HG02763 (cell line): Measurements from ENCODE around the gene PPP1R36.
"Not testable (repeated sequence)": the region's sequence is repeated elsewhere in the genome, so short reads cannot be mapped to it uniquely, and the experiment has no call there.

Experiments used
- ATAC-seq: cut with Tn5 transposase; IDR thresholded peaks from one replicate; pipeline ENCODE4 v1.9.1; 2021; ENCODE audit warnings: mild to moderate bottlenecking, moderate library complexity; ENCODE audit not compliant: unreplicated experiment

The PPP1R36 gene

DNA sequence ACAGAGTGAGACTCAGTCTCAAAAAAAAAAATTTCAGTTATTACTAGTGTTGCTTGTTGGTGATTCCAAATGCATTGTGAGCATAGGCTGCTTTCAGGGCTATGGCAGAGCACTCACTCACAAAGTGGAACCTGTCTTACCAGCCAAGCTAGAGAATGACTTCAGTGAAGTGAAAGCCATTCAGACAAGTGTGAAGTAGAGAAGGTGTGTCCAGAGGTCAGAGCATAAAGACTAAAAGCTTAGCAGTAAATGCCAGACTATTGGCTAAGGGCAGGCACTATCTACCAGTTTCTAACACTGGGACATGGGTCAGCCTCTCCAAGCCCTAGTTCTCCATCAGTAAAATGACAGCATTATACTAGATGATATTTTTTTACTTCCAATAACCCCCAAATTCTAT lies 12.7 kb downstream of the PPP1R36 start:
- ATAC-seq, result no peak

DNA sequence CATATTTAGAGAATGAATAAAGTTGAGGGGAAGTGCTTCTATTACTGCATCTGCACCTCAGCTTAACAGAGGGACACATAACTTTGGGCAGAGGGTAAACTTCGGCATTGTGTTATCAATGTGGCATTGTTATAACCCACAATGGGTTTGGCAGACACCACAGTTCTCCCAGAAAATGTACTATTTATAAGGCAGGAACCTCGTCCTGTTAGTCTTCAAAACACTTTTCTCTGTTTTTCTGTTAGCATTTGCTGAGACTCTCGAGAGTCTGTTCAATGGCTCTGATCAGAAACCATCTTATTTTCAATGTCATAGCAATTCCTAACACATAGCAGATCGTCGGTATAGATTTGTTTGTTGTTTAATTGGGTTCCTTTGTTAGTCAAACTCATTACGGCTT lies 13.9 kb downstream of the PPP1R36 start:
- ATAC-seq, result no peak

DNA sequence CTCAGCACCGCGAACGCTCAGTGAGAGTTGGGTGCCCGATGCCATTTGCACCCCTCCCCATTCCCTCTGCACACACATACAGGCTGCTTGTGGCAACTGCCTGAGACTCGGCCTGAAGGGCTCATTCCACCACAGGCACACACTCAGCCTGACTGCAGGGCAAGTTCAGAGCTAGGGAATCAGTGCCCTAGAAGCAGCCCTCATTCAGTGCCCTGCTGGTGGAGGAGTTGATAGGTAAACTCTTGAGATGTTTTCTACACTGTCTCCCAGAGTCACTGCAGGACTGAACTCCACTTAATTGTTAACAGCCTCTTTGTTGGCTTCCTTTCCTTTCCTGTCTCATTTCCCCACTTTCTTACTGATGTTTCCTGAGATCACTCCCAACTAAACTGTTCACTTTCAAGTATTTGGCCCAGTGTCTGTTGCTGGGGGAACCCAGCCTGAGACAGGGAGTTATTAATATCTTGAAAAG lies 16.9 kb downstream of the PPP1R36 start:
- ATAC-seq, result no peak

DNA sequence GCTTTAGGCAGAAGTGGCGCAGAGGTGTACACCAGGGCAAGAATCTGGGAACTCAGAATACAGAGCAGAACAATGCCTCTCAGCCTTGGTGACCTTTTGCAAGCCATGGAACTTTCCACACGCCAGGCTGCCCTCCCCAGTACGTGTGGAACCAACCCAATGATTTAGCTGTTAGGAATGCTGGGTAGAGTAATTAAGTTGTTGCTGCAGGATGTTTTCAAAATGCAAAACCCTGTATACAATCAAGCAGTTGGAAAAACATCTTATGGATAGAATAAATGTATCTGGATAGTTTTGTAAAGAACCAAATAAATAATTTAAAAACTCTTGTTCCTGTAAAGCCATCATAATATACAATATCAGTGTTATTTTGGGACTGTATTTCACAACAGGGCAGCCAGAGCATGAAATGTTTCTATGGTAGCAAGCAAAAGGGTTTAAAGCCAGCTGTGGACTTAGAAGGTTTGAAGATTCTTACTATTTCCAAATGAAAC lies 19.4 kb downstream of the PPP1R36 start:
- no peak for ATAC-seq

DNA sequence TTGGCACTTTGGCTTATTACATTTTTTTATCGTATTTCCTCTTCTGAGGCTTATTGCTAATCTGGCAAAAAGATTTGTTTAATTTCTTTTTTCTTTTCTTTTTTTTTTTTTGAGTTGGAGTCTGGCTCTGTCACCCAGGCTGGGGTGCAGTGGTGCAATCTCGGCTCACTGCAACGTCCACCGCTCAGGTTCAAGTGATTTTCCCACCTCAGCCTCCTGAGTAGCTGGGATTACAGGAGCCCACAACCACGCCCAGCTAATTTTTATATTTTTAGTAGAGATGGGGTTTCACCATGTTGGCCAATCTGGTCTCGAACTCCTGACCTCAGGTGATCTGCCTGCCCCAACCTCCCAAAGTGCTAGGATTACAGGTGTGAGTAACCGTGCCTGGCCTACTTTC lies 19.9 kb downstream of the PPP1R36 start:
- not testable (repeated sequence) for ATAC-seq

DNA sequence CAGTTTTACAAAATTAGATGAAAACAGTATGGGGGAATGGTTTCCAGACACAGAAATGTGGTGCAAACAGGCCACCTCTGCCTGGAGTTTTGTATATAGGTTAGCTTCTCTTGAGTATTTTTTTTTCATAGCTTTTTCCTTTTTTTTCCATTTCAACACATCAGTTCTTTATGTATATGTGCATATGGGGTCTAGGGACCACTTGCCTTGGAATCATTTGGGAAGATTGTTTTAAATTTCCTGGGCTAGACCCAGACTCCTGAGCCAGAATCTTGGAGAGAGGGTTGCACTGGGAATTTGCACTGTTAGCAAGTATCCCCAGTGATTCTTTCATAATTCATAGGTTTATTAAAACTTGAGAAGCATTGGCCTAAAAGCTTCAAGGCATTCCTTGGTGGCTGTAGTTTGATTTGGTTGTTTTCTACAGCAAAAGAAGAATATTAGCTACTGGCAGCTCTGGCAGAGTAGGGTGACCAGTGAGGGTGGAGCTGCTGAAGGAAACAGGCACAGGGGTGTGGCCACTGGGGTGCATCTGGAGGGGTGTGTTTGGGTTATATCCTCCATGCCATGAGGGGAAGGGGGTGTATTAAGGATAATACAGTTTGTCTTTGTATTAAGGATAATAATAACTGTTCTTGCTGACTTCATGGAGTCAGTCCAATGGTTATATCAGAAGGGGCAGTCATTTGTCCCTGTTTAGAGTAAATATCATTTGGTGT lies 22.8 kb downstream of the PPP1R36 start:
- ATAC-seq, result no peak

DNA sequence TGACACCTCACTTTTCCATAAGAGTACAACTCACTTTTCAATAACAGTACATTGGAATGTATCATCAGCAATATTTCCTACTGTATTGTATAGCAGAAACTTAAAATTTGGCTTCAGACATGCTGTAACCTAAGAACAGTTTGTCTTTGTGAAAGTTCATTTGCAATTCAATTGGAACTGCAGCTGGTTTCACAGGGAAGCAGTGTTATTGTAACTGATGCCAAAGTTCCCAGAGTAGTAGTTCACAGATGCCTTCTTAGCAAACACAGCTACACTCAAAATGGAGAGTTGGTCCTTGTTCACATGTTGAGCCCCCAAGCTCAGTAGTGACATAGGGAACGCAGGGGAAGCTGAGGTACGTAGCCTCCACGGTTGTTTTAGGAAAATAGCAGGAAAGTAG lies 23.3 kb downstream of the PPP1R36 start:
- no peak for ATAC-seq

DNA sequence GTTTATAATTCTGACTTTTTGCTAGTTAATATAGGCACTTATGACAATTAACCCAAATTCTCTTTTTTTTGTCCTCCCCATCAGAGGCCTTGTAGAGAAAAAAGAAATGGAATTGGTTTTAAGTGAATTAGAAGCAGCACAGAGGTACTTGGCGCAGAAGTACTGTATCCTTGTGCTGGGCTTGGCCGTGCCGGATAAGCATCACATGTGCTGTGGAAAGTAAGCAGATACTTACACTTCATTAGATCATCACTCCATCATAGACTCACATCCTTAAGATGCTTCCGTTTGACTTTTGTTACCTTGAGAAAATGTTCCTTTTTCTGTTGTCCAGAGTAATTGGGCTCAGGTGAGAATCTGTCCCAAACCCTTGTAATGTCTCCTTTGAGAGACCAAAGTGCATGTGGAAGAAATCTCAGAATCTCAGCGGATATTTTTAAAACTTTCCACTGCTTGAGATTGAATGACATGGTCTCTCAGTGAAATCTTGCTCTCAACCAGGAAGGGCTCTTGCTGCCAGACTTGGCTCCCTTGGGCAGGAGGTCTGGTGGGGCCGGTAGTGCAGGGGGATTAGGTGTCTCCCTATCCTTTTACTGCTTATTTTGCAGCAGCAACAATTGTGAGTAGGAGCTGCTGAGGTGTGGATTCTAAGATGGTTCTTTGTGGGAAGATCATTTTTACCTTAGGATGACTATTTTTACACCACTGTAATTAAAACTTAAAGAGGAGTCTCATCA lies 24.8 kb downstream of the PPP1R36 start:
- no peak for ATAC-seq

DNA sequence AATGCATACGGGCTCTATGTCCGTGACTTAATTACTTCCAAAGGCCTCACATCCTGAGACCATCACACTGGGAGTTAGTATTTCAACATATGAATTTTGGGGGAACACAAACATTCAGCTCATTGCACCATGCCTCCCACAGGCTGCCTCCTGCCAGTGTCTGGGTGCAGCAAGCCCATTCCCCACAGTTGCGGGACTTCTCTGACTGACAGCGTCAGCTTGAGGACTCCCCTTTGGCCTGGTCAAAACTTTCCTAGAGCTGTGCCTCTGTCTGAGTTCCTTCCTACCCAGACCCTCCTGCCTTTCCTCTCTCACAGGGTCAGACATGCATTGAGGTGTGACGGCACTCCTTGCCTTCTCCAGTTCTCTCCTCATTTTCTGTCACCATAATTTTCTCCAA lies 27.4 kb downstream of the PPP1R36 start:
- no peak for ATAC-seq

DNA sequence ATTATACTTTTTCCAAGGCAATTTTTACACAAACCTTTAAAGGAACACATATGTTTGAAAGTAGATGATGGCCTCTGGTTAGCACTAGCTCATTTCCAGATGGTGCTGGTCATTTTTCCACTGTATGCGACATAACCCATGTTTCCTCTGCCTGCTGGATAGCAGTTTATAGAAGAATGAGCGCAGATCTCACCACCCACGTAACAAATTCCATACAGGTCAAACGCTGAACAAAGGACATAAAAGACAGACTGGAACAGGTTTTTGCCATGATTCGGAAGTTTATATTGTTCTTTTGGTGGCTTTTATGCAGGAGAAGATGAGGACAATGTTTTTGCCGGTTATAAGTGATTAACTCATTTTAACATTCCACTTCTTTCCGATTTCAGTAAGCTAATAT lies 30.7 kb downstream of the PPP1R36 start:
- no peak for ATAC-seq

DNA sequence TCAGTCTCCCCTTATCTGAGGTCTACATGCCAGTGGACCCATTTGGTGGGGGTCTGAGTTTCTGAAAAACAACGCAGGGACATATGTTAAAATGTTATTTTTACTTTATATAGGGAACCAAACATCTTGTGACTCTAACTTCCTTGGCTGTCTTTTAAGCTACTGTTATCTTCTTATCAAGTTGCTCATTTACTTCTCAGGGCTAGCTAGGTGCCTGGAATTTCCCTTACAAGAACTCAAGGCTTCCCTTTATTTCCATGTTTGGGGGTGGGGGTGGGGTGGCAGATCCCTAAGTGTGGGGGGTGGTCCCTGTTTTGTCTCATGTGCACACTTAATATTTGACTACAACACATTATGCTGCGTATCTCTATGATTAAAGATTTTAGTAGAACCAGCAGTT lies 31.6 kb downstream of the PPP1R36 start:
- no peak for ATAC-seq

DNA sequence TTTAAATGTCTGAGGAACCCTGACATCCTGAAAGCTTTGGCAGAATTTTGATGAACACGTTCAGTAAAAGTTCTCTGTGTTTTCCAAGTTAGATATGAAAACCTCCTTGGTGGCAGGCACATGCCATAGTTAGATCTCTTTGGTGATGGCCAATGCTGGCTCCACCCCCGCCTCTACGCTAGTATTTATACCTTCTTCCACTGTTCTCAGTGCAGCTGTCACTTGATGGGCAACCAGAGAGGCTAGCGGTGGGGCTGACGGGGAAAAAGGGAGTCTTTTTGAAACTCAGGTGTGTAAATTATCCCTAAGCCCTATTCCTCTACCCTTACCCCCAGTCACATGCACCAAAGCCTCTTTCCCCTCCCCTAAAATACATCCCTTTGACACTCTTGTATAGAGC lies 32.1 kb downstream of the PPP1R36 start:
- no peak for ATAC-seq

DNA sequence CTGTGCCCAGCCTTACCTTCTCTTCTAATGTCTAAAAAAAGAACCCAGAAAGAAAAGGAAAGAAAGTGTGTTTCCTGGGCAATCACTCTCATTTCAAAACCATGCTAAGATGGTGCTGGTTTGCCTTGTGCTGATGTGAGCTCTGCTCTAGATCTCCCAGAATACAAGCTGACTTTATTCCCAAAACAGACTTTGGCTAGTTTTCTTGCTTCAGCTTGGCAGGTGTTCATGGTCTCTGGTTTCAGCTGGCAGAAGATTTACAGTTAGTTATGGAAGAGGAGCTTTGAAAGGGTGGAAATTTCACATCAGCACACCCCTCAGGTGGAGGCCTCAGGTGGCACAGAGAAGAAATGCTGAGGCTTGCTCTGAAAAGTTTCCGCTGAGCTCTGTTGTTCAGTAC lies 34.4 kb downstream of the PPP1R36 start:
- no peak for ATAC-seq

DNA sequence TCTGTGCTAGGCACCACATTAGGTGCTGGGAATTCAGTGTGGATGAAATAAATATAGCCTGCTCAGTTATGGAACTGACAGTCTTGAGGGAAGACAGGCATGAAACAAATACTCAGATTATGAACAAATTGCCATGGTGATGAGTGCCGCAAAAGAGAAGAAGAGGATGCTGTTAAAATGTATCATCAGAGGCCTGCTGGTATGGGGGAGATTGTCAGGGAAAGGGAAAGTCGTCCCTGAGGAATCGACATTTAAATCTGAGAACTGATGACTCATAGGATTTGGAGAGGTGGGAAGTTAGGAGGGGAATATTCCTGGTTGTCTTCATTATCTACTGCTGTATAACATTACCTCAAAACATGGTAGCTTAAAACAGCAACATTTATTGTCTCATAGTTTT lies 42.0 kb downstream of the PPP1R36 start:
- no peak for ATAC-seq

DNA sequence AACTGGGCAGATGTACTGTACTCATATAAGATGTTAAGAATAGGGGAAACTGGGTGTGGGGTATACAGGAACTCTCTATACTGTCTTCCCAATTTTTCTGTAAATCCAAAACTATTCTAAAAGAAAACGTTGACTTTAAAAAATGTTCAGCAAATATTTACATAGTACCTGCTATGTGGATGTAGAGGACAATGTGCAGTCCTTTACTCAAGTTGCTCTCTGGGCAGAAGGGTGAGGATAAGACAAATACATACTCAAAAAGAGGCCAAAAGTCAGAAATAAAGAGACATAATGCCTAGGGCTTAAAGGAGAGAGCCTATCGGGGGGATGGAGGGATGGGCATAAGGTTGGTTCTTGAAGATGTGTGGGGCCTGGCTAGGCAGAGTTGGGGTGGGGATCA lies 44.7 kb downstream of the PPP1R36 start:
- ATAC-seq, result no peak

DNA sequence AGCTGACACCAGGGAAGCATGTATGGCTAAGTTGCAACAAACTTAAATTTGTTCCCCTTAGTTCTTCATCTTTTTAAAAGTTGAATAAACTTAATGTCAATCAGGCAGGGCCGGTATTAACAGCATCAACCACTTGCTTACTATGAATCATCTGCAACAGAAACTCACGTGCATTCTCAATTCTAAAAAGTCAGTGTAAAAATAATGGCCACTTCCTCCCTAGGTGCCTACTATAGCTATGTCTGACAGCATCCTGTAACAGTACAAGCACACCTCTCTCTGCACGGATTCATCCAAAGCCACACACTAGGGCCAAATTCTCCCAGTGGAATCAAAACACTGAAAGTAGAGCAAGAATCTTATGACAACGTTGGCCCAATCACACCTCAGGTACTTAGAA lies 48.6 kb downstream of the PPP1R36 start:
- ATAC-seq, result no peak

DNA sequence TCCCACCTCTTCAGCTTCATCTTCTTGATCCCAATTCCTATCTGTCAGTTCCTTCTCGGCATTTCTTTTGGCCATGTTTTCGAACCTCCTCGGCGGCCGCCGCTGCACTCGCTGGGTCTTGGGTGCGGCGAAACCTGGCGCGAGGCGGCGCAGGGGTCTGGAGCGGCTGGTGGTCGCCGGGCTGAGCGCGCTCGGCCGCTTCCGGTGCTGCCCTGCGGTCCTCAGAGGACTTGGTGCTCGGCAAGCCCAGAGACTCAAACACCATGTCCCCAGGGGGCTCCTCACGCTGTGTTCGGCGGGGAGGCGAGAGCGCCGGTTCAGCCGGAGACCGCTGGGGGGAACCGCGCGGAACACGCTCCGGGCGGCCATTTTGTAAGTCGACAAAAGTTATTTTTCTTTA lies 51.8 kb downstream of the PPP1R36 start:
- no peak for ATAC-seq

DNA sequence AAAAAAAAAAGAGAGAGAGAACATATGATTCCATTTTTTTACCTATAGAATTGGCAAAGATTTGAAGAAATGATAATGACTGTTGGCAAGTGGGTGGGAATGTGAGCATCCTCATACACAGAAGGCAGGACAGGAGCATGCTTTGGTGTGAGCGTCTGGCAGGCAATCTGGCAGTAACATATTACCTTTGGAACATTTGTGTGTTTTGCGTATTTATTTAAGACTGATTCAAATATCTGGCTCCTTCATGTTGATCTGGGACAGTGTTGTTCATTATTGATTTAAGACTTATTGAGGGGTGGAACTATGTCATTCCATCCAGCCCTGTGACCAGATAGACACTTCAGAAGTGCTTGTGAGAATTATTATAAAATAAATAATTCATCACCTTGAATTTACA lies 53.1 kb downstream of the PPP1R36 start:
- ATAC-seq, result no peak

DNA sequence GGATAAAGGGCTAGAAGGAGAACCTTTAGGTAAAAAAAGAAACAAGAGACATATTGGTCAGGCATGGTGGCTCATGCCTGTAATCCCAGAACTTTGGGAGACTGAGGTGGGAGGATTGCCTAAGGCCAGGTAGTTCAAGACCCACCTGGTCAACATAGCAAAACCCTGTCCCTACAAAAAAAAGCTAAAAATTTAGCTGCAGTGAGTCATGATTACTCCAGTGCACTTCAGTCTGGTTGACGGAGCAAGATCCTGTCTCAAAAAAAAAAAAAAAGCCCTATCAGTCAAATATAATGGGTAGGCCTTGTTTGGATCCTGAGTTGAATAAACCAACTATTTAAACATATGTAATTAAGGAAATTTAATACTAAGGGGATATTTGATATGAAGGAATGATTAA lies 54.2 kb downstream of the PPP1R36 start:
- no peak for ATAC-seq

DNA sequence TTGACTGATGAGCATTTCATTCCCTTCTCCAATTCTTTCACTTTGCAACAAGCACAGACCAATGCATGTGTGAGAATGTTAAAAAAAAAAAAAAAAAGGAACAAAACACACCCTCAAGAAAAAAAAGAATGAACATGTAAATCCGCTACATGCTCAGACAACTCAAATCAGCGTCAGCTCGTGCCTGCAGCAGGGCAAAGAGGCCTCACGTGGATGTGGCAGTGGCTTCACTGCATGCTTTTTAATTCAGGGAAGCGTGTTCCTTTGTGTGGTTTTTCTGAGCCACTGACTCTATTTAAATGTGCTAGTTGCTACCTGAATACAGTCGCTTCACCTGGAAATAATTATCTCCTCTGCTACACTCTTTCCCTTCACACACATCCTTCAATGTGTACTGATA lies 55.1 kb downstream of the PPP1R36 start:
- no peak for ATAC-seq

DNA sequence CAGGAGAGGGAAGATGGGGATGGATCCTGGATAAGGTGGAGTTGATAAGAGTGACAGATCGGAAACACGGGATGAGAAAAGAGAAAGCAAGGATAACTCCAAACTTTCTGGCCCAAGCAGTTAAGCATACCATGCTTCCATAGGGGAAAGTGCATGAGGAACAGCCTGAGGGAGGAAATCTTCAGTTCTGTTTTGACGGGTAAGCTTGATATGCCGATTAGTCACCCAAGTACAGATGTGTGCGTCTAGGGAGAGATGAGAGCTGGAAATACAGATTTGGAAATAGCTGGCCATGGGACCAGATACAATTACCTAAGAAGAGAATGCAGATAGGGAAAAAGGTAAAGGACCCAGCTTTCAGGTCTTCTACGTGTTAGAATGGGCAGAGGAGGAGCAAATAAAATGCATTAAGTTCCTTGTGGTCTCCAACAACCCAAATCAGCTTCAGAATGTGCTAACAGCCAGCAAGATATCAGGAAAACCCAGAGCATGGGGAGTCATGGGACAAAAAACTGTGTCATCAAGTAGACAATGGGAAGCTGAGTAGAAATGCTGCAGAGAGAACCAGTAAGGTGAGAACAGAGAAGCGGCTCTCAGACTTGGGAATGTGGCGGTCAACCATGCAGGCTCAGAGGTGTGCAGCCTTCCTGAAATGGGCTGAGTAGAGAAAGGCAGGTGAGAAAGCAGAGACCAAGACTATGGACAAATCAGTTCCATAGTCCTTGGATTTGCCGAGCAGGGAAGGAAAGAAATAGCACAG lies 56.3 kb downstream of the PPP1R36 start:
- ATAC-seq, result no peak
